Fibroblast of gingiva (primary cell): ENCODE measurements around the gene NUAK2.
A peak's percentile ranks its signal among the peaks of the same experiment; 100 is the strongest.

Experiments
- DNase-seq: peaks from one replicate; pipeline ENCODE4 v3.0.0-alpha.2; 2011; ENCODE audit warnings: low read depth

NUAK2 gene

DNA sequence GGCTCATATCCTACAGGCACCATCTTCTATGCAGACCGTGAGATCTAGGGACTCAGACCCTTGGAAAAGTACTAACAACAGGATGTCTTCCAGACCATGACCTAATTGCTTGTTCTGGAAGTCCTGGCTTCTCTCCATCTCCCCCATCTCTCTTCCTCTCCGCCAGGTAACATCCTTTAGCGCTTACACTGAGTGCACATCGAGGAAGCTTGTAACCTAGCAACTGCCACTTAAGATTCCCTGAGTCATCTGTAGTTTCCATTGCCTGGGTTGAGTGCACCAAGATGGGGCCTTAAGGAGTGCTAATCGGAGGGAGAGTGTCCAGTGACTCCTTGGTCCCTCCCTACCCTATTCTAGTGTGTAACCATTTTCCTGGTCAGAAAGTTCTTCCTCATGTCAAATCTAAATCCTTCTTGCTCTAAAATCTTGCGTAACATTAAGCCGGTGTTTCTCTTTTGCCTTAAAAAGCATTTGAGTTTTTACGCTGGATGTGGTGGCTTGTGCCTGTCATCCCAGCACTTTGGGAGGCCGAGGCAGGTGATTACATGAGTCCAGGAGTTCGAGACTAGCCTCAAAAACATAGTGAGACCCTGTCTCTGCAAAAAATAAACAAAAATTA lies 25.5 kb upstream of the NUAK2 start:
- no peak for DNase-seq

DNA sequence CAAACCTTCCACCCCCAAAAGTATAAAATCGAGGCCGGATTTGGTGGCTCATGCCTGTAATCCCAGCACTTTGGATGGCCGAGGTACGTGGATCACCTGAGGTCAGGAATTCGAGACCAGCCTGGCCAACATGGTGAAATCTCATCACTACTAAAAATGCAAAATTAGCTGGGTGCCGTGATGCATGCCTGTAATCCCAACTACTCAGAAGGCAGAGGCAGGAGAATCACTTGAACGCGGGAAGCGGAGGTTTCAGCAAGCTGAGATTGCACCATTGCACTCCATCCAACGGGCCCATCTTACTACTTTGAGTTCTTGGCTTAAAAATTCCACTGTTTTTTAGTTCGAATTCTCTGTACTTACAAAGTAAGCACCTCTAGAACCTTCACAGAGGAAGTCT lies 24.2 kb upstream of the NUAK2 start:
- no peak for DNase-seq

DNA sequence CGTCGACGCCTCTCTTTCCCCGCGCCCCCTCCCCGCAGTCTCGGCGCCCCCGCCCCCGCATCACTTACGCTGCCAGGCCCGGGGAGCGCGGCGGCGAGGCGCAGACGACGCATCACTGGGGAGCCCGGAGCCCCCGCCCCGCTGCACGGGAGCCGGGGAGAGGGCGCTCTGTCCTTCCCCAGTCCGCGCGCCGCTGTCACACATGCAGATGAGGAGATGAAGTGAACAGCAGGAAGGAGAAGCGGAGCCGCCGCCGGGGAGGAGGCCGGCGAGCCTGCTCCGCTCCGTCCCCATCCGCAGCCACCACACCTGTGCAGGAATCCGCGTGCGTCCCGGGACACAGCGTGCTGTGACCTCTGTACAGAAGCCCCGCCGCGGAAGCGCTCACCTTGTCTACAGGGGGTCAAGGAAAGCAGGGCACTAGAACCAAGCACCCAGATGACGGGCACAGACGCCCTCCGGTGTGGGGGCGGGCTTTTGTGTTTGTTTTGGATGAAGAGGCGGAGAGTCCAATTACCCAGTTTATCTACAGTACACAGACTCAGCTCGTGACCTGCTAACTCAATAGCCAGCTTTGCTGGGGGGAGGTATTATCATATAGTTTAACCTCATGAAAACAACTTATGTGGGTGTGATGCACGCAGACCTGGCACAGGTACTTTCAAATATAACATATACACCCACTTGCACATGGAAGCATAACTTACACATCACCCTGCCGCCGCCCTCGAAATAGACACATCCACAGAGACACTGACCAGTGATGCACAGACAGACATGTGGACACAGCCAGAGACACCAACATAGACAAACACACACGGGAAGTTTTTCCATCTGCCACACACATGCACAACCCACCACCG lies 22.8 kb upstream of the NUAK2 start:
- DNase-seq: no peak

DNA sequence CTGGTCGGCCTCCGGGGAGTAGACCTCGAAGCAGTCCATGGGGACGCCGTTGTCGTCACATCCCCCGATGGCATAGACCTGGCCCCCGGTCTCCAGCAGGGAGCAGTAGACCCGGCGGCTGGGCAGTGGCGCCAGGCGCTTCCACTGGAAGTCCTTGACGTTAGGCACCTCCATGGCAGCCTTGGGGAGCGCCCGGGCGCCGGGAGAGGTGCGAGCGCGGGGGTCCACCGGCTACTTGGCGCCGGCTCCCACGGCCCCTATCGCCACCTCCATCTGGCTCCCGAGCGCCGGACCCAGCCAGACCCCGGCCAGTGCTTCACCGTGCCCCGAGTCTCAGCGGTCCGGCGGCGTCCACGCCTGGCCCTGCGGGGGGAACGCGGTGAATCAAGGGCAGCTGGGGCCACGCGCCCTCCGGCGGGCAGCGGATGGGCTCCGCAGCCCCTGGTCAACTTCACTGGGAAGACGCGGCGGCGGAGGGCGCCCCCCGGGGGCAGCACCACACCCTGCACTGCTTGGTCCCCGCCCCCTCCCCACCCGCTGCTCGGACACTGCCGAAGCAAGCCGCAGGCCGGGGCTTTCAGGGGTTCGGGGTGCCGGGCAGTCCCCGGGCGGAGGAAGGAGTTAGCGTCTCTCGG lies 22.0 kb upstream of the NUAK2 start:
- DNase-seq: no peak

DNA sequence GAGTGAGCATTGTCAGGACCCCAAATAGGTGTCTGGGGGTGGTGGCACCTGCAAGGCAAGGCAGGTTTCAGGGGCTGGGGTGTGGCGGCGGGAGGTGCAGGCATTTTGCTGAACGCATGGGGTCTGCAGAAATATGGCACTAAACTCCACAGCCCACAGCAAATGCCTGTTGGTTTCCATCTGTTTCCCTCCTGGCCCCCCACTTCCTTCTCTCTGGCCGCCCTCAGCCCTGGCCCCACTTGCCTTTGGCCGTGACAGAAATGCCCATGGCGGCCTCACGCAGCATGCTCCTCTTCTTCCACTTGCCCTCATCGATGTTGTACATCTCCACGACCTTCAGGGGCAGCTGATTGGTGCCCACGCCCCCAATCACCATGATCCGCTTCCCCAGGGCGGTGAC lies 21.4 kb upstream of the NUAK2 start:
- DNase-seq: no peak

DNA sequence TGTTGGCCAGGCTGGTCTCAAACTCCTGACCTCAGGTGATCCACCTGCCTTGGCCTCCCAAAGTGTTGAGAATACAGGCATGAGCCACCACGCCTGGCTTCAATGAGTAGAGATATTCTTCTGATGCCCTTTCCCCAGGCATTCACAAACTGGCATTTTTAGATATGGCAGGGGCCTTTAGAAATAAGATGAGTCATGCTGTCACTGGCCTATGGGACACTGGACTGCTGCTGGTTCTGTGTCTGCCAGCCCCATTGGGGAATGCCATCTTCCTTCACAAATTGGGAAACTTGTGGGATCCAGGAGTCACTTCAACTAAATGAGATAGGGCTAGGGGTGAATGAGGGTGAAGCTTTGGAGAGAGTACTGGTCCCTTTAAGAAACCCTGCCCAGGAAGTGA lies 19.1 kb upstream of the NUAK2 start:
- DNase-seq: no peak

DNA sequence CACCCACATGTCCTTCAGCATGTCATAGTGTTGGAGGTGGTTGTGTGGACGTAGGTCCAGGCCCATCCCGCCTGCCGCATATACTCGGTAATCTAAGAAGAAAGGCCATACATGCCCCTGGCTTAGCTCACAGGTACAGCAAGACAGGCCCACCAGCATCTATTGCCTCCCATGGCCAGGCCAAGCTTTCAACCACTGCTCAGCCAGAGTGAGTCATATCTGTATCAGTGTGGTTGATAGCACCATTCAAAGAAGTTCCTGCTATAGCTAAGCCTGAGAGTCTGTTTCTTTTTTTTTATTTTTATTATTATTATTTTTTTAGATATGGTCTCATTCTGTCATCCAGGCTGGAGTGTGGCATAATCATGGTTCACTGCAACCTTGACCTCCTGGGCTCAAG lies 18.2 kb upstream of the NUAK2 start:
- DNase-seq: no peak

DNA sequence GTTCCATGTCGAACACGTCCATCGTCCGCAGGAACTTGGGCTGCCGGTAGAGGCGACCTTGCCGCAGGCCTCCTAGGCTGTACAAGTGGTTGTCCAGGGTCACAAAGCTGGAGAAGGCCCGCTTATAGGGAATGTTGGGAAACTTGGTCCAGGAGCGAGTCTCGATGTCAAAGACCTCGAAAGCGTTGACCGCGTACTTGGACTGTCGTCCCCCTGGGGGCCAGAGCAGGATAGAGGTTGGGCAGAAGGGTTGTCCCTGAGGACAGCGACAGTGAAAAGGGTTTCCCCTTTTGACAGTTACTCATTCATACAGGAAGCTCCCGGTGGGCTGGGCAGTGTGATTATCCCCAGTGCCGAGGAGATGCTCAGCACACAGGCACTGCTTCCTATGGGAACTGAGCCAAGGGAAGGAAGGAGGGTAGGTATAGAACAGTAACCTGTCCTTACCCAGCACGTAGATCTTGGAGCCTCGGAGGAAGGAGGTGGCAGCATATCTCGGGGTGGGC lies 17.7 kb upstream of the NUAK2 start:
- no peak for DNase-seq

DNA sequence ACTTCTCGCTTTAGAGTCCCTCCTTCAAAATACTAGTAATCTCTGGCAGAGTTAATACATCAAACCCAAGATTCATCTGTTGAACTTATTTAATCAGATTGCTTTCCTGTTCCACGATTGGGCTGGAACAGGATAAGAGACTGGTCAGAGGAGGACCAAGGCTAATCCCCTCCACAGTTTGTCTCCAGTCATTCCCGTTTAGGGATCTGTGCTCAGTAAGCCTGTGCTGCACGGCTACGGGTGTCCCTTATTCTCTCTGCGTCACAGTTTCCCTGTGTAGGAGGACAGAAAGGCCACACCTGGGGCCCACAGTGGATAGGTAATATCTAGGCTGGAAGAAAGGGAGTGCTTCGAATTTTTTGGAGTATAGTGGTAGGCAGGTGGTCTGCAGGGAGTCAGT lies 16.5 kb upstream of the NUAK2 start:
- DNase-seq: no peak

DNA sequence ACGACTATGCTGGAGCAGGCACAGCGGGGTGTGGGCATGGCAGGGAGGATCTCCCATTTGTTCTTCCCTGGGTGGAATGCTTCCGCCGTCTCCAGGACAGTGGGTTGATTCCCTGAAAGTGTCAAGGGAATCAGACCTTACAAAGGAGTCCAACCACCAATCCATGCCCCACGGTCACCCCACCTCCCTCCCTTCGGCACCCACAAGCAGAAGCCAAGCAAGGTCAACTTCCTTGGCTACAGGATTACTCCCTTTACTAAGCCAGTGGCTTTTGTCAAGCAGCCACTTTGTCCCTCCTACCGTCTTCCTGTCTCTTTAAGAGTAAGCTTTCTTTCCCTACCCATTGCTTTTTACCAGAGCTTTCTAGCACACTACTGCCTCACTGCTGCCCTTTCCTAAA lies 15.9 kb upstream of the NUAK2 start:
- DNase-seq: no peak

DNA sequence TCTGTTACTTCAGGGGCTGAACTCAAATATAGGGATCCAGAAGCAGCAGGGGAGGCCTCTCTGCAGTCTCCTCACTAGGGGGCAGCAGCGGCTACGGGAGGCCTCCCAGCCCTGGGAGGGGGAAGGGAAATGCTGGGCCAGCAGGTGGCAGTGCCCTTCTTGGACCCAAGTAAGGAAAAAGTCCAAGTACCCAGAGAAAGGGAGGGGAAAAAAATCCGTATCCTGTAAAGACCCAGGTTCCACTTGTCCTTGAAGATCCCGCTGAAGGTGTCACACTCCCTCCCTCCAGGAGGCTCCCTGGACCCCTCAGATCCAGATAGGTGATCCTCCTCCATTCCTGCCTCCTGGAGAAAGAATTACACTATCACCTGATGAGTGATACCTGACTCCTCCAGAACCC lies 14.1 kb upstream of the NUAK2 start:
- peak; percentile 39 for DNase-seq

DNA sequence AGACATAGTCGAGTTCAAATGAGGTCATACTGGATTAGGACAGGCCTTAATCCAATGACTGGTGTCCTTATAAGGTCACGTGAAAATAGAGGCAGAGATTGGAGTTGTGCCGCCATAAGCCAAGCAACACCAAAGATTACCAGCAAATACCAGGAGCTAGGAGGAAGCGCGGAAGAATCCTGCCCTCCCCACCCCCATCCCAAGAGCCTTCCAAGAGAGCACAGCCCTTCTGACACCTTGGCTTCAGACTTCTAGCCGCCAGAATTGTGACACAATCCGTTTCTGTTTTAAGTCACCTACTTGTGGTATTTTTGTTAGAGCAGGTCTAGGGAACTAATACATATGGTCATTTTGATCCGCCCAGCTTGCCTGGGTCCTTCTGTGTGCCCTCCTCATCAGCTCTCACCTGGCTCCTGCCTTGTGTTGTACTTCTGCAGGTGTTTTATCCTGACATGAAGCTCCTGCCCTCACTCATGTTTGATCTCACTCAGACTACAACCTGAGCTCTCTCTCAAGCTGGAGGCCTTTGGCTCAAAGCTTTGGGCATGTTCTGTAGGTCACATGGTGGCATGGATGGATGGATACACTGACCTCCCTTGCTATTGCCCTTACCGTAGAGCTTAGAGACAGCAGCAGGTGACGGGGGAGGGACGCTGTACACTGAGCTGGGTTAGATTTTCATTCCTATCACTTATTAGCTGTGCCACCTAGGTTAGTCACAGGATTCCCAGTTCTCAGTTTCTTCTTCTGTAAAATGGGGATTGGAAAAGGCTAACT lies 10.7 kb upstream of the NUAK2 start:
- no peak for DNase-seq

DNA sequence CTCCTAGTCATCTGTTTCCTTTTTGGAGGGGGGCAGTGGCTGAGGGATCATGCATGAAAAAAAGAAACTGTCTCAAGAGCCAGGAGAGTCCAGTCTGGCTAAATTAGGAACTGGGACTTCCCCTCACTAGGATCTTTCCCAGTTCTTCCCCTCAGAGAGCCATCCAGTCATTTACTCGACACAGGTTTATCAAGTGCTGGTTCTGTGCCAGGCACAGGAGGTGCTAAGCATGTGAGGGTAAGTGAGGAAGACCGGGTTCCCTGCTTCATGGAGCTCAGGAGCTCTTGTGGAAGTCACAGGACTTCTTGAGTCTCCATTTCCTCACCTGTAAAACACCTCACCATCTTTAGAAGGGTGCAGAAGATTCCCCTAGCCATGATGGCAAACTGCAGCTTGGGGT lies 8.6 kb upstream of the NUAK2 start:
- no peak for DNase-seq

DNA sequence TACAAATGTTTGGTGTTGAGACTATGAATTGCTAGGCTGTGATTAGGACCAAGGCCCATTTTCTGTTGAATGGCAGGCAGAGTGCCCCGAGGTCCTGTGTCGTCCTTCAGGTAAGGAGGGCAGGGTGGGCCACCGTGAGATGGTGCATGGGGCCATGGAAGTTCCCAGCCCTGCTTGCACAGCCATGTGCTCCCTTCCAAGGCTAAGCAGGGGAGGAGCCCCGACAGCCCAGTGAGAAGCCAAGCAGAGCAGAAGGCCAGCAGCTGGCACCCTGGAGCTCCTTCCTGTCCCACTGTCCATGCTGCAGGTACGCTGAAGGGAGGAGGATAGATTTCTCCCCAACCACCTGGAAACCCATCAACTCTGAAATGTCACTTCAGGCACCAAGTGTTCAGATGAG lies 8.2 kb upstream of the NUAK2 start:
- no peak for DNase-seq

DNA sequence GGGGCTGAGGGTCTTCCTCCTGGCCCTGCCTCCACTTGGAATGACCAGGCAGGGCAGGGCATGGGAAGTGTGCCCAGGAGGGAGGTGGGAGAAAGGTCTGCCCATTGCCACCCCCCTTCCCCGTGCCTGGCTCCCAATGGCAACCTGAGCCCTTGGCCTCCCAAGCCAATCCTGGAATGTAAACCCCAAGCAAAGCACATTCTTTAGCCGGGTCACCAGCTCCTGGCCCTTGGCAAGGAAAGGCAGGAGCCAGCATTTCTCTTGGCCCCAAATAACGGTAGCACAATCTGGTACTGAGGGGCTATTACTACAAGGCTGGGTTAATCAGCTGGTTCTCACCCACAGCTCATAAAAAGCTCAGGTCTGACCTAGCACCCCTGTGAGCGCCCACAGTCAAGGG lies 6.9 kb upstream of the NUAK2 start:
- DNase-seq: no peak

DNA sequence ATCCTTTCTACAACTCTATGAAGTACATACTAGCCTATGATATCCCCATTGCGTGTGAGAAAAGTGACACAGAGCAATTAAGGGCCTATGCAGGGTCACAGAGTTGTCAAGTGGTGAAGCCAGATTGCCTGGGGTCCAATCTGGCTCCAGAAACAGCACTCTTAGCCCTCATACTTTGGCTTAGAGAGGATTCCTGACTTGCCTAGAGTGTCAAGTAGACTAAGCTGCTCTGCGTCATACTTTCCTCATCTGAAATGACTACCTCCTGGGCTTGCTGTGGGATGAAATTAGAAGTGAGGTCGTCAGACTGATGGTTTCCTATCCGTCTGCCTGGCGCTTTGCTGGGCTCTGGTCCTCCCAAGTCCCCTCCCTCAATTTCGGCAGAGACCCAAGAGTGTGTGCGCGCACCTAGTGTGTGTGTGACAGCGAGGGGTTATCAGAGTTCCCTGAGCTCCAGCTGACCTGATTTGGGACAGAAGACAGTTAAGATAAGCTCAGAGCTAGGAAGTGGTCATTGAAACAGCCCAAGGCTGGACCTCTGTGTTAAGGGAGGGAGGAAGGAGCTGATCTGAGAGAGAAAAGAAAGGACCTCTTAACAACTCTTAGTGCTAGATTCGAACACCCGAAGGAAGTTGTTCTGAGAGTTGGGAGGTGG lies 5.4 kb upstream of the NUAK2 start:
- no peak for DNase-seq

DNA sequence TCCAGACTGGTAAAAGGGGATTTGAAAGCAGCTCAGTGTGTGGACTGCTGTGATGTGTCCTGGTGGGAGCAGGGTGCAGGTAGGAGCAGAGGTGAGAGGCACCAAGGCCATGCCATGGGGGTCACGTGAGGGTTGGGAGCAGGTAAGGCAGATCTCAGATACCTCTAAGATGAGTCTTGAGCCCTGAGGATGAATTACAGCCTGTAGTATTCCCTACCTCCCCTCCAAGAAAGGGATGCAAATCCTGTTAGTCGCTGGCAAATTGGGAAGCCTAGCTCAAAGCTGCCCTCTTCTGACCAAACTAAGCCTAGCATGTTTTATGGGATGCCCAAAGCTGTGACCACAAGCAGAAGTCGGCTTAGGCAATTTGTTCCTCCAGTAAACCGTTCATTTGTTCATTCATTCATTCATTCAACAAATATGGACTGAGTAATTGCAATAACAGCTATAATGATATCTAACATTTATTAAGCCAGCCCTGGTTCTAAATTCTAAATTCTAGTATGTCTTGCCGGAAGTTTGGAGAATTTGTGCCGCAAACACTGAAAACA lies 3.9 kb upstream of the NUAK2 start:
- DNase-seq: peak; percentile 70

DNA sequence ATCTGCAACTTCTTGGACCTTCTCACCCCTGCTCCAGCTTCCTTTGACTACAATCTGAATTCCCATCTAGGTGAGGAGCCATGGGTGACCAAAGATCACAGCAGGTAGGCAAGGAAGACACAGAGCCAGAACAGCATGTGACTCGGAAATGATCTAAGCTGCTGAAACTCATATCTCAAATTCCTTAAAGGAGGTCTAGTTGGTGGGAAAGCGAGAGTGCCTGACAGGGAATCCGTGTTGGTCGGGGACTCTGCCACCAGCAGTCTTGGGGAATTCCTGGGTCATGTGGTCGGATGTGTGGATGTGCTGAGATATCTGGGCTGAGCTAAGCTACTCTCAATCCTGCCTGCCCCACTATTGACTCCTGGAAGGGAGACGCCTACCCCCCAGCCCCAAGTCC lies 3.2 kb upstream of the NUAK2 start:
- no peak for DNase-seq

DNA sequence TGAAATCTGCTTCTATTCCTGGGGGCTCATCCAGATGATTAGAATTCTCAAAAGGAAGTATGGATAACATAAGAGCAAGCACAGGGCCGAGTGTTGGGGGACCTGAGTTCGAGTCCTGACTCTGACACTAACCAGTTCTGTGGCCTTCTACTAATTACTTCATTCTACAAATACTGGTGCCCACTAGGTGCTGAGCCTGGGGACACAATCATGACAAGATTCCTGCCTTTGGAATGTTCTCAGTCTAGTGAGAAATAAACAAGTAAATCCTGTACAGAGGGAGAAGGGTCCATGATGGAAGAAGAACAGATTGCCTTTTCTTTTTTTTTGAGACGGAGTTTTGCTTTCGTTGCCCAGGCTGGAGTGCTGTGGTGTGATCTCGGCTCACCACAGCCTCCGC lies 2.2 kb upstream of the NUAK2 start:
- DNase-seq: no peak

DNA sequence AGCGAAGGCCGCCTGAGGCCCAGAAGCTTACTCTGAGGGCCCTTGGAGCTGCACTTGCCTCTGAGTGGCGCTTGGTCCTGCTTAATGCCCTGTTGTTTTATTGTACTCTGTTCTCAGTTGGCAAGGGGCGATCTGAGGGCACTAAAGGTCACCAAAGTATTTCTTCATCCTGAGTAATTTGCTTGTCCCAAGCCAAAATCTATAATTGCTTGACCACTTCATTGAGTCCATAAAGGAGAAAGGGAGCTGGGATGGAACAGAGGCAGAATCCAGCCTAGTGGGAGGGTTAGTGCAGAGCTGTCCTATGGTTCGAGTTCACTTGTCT lies 376 bp upstream of the NUAK2 start:
- DNase-seq: no peak

DNA sequence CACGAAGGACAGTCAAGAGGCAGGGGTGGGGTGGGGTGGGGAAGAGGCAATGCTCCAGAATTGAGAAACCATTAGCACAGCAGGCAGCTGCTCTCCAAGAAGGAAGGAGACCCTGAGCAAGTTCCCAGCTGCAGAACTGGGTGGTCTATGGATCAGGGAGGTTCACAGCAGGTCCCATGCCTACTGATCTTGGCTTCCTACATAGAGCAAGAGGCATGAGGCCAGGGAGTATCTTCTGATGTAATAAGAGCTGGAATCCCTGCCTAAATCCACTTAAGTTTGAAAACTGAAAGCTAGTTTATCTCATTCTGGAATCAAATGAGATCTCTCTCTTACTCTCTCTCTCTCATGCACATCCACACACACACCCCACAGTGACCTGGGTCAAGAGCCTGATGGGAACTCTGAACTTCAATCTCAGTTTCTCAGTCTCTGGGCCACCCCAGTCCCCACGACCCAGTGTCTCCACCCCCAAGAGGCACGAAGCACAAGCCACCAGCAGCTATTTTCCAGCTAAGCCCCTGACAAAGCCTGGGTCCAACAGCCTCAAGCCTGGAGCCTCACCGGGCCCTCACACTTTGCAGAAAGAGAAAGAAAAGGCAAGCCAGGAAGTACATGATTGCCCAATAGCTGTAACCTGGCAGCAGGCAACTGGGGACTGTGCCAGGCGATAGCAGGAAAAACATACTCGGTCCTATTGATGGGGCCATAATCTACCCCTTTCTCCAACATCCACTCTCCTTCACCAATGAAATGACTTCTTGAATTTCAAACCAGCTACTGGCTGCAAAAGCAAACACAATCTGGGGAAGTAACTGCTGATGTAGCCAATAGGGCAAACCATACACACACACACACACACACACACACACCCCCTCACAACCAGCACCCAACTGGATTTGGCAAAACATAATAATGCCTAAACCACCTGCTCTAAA lies 2.2 kb downstream of the NUAK2 start:
- DNase-seq: peak; percentile 73
